Smooth muscle cell of the brain vasculature (primary cell): ENCODE data around the gene CASZ1.

Source experiments
- DNase-seq: peaks from one replicate; pipeline ENCODE4 v3.0.0-alpha.2; 2012; ENCODE audit warnings: low read depth, low spot score

The CASZ1 gene

GRCh38 chr1:10704368-10704882 is 92.0 kb downstream of the CASZ1 start:
- no peak for DNase-seq

- no peak for DNase-seq
These were observed 92.7 kb downstream of the CASZ1 start for GRCh38 chr1:10703702-10704101.

- no peak for DNase-seq
These were observed 95.3 kb downstream of the CASZ1 start for GRCh38 chr1:10701145-10701544.

GRCh38 chr1:10699470-10699835 is 97.0 kb downstream of the CASZ1 start:
- DNase-seq = no peak

- no peak for DNase-seq
These were observed 97.5 kb downstream of the CASZ1 start for GRCh38 chr1:10698726-10699469.

GRCh38 chr1:10697621-10698160 is 98.8 kb downstream of the CASZ1 start:
- DNase-seq = no peak

GRCh38 chr1:10696977-10697376 is 99.5 kb downstream of the CASZ1 start:
- no peak for DNase-seq

- no peak for DNase-seq
These were observed 101.5 kb downstream of the CASZ1 start for GRCh38 chr1:10694633-10695627.

GRCh38 chr1:10694274-10694632 is 102.2 kb downstream of the CASZ1 start:
- DNase-seq = no peak

- no peak for DNase-seq
These were observed 102.8 kb downstream of the CASZ1 start for GRCh38 chr1:10693497-10694273.

GRCh38 chr1:10693152-10693496 is 103.3 kb downstream of the CASZ1 start:
- DNase-seq = no peak

GRCh38 chr1:10692401-10693021 is 103.9 kb downstream of the CASZ1 start:
- DNase-seq = no peak

GRCh38 chr1:10691740-10692125 is 104.7 kb downstream of the CASZ1 start:
- DNase-seq = no peak

GRCh38 chr1:10691075-10691739 is 105.2 kb downstream of the CASZ1 start:
- no peak for DNase-seq

GRCh38 chr1:10690484-10690883 is 106.0 kb downstream of the CASZ1 start:
- DNase-seq = no peak

GRCh38 chr1:10688409-10688786 is 108.0 kb downstream of the CASZ1 start:
- DNase-seq = no peak

GRCh38 chr1:10687782-10688408 is 108.6 kb downstream of the CASZ1 start:
- DNase-seq = no peak

- no peak for DNase-seq
These were observed 109.2 kb downstream of the CASZ1 start for GRCh38 chr1:10687251-10687651.

GRCh38 chr1:10686404-10687040 is 109.9 kb downstream of the CASZ1 start:
- no peak for DNase-seq
